COR-L47 (cell line): ENCODE measurements around the gene UMOD.
A peak's percentile ranks its signal among the peaks of the same experiment; 100 is the strongest.

Experiments used
- DNase-seq: peaks from one replicate; lab custom pipeline; 2025; lab: John Stamatoyannopoulos, UW

The UMOD gene

DNA sequence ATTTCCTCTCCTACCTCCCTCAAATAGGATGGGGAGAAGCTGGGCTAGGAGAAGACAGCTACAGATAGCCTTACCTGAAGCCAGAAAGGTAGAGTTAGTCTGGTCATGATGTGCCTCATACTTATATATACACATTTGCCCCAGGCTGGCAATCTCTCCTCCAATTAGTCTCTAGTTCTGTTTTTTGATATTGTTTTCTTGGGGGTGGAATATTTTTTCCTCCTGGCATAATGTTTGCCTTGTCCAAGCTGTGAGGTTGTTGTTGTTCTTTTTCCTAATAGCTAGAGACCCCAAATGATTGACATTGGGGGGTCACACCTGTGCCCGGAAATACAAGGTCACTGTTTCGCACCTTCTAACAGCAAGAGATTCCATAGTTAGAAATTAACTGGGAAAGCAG, at the start of gene UMOD:
Gene UMOD, minus strand, starts transcription at position 101 of the 400 bp plus-strand sequence. CDS start 1,978 bp downstream, outside the sequence.
- DNase-seq: no peak

DNA sequence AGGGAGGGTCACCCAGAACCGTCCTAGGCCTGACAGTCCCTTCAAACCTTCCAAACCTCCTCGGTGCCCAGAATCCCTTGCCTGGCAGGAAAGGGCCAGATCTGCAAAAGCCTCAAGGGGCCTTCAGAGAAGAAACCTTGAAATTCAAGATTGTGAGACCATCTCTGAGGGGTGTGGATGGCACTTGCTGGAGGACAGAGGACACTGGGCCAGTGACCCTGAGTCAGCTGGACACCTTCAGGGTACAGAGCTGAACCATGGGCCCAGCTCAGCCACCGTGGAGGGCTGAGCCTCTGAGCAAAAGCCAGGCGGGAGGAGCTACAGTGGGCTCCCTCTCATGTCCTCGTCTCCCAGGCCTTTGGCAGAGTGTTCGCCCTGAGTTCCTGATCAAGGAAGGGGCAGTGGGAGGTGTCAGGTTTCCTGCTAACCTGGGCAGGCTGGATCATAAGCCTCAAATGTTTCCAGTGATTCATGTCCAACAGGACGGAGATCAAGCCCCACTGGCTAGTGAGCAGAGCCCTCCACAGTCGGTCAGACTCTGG, 49.0 kb upstream of the UMOD start:
- DNase-seq: no peak

DNA sequence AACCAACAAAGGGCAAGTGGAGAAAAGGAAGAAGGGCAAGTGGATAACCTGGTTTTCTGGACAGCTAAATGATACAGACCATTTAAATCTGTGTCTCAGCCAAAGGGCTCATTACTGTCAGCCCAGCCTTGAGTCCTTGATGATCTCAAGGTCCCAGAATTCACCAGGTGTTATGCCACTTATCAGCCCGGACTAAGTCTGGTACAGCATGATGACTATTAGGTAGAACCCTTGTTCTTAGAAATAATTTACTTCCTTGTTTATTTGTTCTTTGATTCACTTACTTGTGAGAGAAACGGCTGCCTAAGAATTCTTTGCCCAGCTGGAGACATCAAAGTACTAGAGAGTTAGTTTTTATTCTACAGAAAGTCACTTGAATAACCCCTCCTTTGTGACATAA, 48.6 kb upstream of the UMOD start:
- DNase-seq: no peak

DNA sequence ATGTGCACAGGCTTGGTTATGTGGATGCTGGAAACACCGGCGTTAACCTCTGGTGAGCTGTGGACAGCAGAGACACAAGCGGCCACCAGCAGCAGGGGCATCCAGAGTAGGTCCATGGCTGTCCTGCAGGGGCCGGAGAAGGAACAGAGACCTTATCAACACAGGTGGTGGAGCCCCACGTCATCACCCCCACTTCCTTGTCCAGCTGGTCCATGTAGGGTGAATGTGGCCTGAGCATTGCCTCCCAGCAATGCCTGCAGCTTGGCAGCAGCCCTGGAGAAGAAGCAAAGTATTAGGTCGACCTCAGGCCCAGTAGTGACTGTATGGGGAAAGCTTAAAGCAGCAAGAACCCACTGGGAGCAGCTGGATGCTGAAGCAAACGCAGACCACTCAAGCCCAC, 46.7 kb upstream of the UMOD start:
- no peak for DNase-seq

DNA sequence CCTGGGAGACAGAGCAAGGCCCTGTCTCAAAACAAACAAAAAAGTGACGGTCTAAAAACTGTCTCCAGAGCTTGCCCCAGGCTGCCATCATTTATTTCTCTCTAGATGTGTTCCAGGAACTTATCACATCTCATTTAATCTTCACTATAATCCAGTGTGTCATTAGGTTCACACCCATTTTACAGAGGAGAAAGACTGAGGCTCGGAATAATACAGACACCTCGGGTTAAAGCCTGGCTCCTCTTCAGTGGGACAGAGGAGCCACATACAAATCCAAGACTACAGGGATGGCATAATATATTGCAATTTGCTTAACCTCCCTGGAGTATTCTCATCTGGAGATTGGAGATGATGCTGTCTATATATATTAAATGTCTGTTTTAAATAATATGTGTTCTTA, 46.1 kb upstream of the UMOD start:
- no peak for DNase-seq

DNA sequence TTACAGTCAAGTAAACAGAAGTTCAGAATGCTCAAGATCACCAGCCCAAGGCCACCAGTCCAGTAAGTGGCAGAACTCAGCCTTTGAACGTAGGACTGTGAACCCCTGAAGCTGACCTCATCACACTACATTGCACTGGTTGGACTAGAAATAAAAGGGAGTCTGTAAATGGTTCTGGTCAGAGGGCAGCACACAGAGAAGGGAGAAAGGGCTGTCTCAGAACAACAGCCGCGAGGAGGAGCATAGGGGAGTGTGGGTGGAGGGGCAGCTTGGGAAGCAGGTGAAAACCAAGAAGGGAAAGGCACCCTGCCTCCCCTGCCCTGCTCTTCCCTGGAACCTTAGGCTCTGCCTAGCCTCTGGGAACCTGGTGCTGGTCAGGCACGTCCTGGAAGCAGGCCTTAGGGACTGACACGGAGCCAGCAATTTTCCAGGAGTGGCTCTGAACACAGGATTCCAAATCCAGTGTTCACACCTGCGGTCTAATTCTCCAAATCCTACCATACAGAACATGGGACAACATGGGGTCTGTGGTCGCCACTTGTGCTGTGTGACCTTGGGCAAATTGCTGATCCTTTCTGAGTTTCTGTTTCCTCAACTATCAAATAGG, 45.1 kb upstream of the UMOD start:
- DNase-seq: no peak

DNA sequence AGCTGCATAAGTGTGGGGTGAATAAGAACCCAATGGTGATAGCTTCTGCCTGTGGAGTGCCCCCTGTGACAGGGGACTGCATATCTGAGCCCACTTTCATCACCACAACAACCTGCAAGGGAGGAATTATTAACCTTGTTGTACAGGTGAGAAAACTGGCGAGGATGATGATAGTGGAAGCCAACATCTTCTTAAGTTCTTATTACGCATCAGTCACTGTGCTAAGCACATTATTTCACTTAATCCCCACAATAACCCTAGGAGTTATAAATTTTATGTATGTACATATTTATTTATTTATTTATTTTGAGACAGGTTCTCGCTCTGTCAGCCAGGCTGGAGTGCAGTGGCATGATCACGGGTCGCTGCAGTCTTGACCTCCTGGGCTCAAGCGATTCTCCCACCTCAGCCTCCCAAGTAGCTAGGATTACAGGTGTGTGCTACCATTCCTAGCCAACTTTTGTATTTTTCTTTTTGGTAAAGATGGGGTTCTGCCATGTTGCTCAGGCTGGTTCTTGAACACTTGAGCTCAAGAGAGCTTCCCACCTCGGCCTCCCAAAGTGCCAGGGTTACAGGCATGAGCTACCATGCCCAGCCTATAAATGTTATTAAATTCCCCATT, 44.4 kb upstream of the UMOD start:
- DNase-seq: no peak

DNA sequence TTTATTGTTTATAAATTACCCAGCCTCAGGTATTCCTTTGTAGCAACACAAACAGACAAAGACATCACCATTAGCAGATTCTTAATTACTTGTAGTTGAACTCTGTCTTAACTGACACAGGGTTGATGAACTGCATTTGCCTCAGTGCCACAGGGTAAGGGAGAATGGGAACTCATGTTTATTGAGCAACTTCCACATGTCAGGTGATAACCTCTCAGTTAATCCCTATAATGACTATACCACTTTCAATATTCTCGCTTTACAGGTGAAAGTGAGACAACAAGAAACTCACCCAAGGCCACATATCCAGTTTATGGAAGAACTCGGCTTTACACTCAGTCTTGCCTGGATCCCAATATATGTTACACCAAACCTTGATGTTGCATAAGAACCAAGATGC, 43.4 kb upstream of the UMOD start:
- no peak for DNase-seq

DNA sequence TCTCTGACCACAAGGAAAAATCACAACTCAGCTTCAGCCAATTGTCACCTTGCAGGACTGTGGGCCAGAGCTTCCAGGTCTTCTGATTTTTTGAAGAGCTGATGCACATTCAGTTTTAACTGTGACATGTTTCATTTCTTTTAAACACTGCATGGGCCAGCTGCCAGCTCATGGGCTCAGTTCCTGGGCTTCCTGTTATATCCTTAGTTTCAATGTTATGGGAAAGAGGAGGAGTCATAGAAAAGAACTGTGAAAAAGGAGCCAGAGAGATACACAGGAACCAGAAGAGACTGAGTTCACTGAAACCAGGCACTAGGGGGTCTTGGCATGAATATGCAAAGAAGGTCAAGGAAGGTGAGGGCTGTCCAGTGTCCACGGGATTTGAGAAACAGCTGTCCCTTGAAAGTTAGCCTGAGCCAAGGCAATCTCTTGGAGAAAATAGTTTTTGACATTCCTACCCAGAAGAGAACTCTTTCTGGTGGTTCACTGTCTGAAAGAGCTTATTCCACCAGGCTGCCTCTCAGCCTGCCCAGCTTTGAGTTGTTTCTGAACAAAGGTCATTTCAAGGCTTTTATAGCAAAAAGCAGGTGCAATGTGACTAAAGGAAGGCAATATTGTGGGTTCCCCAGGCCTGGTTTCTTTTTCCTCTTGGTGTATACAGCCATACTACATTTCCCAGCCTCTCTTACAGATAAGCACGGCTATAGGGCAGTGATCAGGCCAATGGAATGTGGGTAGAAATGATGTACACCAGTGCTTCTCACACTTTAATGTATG, 41.5 kb upstream of the UMOD start:
- DNase-seq: no peak

DNA sequence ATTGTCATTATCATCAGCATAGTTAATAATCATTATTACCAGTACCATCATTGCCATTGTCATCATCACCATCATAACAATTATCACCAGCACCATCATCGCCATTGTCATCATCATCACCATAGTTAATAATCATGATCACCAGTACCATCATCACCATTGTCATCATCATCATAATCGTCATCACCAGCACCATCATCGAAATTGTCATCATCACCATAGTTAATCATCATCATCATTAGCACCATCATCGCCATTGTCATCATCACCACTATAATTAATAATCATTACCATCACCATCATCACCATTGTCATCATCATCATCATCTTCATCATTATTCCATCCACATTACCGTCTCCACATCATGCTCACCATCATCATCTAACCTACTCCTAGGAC, 38.5 kb upstream of the UMOD start:
- DNase-seq: no peak

DNA sequence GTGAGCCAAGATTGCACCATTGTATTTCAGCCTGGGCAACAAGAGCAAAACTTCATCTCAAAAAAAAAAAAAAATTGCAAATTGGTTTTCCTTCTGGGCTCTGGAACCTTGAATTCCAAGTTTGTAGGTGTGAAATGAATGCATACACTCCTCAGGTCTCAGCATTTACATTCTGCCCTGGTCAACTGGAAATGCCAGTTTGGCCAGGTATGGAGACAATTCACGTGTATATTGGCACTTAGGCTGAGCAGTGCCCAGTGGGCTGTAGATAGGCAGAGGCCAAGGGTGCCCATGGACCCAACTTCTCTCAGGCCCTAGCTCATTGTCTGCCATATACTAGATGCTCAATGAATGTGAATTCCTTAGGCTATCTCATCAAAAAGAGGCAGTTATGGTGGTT, 36.3 kb upstream of the UMOD start:
- no peak for DNase-seq

DNA sequence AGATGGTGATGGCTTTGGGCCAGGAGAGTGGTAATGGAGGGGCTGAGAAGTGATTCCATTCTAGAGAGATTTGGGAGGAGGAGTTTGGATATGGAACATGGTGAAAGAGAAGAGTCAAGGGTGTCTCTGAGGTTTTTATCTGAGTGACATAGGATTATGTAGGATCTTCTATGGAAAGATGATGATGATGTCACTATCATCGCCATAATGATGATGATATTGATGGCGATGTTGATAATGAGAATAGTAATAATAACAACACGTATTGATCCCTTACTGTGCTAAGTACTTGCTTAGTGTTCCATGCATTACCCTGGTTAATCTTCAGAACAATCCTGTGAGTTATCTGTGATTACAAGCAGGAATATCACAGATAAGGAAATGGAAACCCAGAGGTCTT, 35.5 kb upstream of the UMOD start:
- no peak for DNase-seq

DNA sequence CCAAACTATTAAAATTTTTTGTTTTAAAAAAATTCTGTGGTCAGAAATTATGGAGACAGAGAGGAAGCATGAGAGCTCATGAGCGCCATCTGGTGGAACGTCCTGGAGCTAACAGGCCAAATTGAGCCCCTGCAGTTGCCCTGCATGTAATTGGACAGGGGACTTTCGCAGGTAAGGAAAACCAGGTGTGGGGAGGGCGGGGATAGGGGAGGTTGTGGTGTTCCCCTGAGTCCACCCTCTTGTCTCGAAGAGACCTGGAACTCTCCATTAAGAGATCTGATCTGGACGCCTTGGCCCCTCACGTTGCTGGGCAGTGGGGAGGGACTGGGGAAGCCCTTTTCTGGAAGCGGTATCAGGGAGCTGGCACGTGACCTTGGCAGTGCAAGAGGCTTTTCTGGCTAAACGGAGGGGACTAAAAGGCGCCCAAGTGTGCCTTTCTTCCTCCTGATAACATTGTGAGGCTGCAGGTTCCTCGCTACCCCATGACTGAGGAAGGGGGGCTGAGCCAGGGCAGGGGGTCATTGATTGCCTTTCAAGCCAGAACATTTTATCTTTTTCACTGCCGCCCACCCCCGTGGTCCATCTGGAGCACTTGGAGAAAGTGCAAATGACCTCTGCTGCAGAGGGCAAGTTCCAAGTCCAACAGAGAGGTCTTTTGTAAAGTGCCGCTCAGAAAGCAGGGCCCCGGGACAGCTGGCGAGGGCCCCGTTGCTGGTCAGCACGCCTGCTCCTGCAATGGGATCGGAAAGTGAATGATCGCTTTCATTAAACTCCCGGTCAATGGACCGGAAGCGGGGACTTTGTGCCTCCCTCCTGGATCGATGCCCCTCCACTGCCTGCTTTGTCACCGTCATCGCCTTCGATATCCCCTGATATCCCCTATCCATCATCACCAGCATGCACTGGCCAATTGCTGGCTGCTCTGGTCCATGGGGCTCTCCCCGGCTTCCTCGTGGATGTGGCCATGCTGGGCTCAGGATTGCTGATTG, 33.6 kb upstream of the UMOD start:
- DNase-seq: peak; percentile 1

DNA sequence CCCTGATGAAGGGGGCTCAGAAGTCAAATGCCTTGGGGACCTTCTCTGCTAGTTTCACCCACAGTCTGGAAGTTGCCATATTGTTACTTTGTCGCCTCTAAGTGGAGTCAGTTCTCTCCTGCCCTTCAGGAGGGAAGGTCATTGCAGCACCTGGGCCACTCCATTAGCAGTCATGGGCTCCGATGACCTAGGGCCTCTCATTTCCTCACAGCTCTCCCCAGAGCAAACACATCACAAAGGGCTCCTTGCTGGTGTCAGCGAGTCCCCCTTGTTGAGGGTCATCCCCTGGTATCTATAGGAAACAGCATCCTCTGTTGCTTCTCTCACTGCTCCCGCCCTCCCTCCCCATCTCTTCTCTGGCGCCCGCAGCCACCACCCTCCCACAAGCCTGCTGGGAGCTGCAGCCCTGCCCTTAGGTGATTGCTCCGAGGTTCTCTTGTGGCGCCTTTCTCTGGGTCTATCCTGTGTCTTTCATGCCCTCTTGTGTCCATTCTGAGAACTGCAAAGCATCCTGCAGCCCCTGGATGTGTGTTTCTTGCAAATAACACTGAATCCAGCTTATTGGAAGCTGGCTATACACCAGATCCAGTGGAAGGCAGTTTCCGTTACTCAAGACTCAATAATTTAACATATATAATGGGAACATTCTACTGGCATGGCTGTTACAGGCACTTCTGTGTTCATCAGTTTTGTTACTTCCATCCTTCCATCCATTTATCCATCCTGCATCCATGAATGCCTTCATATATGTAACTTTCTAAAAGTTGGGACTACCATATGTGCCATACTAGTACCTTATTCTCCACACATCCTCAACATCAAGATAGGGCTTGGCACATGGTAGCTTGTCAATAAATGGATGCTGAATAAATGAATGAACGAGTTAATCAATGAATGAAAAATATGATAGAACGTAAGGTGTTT, 30.9 kb upstream of the UMOD start:
- DNase-seq: peak; percentile 62

DNA sequence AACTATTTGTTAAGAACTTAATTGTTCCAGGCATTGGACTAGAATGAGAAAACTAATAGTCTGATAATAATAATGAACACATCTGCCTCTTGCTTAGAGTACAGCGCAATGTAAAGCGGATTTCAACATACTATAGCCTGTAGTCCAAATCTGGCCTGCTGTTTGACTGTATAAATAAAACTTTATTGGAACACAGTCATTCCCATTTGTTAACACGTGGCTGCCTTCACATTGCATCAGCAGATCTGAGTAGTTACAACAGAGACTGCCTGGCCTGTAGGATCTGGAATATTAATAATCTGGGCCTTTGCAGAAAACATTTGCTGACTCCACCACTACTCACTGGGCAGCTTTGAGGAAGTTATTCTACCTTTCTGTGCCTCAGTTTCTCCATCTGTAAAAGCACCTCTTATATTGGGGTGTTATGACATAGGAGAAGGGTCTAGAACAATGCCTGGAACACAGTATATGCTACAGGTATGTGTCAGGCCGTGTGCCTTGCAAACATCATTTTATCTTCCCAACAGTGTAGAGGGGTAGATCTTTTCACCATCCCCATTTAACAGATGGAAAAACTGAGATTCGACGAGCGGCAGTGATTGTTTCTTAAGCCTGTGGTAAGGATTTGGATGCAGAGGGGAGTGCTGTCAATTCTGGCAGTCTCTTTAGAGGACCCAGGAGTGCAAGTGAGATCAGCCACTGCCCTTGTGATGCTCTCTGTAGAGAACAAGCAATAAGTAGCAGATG, 29.9 kb upstream of the UMOD start:
- DNase-seq: no peak

DNA sequence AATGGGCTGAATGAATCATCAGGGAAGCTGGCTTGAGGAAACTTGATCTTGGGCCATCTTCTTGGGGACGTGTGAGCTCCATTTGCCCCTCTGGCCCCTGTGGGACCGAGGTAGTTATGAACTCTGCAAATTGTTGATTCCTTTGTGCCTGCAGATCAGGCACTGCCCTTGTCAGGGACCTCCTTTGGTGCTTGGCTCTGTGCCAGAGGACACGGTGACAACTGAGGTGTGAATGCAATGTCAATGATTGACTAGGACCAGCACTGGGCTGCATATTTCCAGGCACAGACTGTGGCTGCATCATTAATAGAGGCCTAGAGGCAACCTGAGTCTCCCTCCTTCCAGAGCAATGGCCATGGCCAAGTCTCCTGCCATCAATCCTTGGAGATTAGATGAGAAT, 28.3 kb upstream of the UMOD start:
- no peak for DNase-seq

DNA sequence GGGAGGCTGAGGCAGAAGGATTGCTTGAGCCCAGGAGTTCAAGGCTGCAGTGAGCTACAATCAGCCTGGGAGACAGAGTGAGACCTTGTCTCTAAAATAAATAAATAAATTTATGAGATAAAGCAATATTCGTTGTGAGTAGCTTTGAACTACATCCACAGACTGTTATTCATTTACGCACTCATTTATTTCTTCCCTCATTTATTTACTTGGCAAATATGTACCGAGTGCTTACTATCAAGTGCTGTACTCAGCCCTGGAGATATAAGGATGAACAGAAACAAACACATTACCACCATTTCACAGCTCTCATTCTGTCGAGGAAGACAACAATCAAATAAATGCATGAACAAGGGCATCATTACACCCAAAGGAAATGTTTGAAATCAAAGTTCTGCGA, 24.7 kb upstream of the UMOD start:
- DNase-seq: no peak

DNA sequence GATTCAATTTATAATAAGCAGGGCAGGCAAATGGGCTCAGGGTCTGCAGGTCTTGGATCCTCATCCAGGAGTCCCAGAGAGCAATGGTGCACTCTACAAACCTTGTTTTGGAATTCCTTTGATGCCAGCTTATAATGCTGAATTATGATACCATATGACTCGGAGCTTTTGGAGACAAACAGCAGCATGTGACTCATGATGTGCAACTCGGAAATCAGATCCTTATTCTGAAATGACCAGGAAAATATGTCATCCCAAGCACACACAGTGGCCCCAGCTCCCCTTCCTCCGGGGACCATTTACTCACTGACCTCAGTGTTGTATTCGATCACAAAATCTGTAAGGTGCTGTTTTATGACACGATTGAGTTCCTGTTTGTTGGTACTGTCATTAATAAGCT, 20.2 kb upstream of the UMOD start:
- DNase-seq: no peak

DNA sequence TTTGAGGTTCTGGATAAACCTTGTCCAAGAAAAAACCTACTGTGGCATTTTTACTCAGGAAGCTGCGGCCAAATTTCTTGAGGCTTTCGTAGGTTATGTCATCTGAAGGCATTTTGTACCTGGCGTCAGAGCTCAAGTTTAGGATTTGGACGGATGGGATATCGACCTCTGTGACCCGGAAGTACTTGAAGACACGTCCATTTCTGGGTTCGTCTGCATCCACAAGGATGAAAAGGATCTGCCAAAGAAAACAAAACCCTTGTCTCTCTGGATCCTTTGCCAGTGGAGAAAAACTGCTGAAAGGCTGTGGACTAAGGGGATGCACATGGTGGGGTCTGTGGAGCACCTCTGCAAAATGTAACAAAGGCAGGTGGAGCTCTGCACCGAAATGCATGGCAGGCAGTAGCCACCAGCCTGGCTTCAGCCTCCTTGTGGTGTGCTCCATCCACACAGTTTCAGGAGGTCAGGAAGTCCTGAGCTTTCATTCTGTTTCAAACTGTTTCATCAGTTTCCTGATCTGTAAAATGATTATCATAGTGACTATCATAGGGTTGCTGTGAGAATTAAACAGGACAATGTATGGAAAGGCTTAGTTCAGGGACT, 17.0 kb upstream of the UMOD start:
- DNase-seq: no peak

DNA sequence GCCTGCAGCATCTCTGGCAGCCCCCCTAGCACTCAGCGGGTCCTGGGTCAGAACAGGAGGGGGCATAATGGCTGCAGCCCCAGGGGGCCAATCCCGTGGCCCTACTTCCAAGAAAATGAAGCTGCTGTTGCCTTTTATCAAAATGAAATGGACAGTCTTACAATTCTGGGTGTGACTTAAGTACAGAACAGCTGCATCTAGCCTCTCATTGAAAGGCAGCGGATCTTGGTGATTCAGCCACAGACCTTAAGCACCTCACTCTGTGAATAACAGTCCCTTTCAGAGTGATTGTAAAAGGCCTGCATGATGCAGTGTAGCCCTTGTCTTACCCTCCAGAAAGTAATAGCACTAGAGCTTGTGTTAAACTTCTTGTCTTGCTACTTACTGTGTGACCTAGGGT, 11.5 kb upstream of the UMOD start:
- DNase-seq: no peak
